HG02678 (cell line): ENCODE results near the gene RBM25.
"Not testable (repeated sequence)": the region's sequence is repeated elsewhere in the genome, so short reads cannot be mapped to it uniquely, and the experiment has no call there.

Source experiments
- ATAC-seq: cut with Tn5 transposase; IDR thresholded peaks from one replicate; pipeline ENCODE4 v1.9.1; 2021; ENCODE audit warnings: mild to moderate bottlenecking, moderate library complexity; ENCODE audit not compliant: unreplicated experiment

The RBM25 gene

DNA sequence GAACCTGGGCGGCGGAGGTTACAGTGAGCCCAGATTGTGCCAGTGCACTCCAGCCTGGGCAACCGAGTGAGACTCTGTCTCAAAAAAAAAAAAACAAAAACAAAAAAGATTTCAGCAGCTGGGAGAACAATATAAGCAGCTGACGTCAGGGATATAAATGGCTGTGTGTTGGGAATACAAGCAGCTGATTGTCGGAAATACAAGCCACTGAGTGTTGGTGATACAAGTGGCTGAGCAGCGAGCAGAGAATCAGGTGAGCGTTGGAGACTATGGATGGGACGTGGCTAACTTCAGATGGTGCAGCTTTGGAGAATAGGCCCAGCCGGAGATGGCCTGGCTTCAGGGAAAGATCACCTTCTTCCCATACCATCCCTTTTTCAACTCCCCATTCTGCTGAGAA, 109.9 kb downstream of the RBM25 start:
- ATAC-seq = no peak

DNA sequence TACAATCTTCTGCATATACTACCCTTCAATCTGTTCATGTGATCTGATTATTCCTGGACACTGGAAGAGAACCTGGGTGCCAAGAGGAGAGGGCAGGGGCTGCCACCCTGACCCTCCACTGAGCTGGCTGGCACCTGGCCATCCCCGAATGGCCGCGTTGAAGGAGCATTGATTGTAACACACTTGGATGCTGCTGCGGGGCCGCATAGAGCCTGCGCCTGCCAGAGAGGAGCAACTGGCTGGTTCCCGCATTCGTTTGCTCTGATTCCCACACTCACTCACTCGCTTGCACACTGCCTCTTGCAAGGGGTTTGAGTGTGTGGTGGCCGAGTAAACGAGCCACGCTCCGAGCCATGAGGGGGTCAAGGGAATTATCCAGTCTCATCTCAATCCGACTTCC, 110.4 kb downstream of the RBM25 start:
- ATAC-seq = no peak

DNA sequence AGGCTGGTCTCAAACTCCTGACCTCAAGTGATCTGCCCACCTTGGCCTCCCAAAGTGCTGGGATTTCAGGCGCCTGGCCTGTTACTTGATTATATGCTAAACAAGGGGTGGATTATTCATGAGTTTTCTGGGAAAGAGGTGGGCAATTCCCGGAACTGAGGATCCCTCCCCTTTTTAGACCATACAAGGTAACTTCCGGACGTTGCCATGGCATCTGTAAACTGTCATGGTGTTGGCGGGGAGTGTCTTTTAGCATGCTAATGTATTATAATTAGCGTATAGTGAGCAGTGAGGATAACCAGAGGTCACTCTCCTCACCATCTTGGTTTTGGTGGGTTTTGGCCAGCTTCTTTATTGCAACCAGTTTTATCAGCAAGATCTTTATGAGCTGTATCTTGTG, 111.5 kb downstream of the RBM25 start:
- ATAC-seq = not testable (repeated sequence)

DNA sequence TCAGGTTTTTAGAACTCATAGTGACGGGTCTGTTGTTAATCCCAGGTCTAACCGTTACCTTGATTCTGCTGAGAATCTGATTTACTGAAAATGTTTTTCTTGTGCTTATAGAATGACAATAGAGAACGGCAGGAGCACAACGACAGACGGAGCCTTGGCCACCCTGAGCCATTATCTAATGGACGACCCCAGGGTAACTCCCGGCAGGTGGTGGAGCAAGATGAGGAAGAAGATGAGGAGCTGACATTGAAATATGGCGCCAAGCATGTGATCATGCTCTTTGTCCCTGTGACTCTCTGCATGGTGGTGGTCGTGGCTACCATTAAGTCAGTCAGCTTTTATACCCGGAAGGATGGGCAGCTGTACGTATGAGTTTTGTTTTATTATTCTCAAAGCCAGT, 112.4 kb downstream of the RBM25 start:
- no peak for ATAC-seq

DNA sequence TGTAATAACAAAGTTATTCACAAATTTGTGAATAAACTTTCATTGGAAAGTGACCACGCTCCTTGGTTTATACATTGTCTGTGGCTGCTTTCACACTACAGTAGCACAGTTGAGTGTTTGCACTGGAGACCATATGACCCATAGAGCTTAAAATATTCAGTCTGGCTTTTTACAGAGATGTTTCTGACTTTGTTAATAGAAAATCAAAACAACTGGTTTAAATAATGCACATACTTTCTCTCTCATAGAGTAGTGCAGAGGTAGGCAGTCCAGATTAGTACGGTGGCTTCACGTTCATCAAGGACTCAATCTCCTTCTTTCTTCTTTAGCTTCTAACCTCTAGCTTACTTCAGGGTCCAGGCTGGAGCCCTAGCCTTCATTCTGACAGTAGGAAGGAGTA, 114.2 kb downstream of the RBM25 start:
- ATAC-seq = no peak

DNA sequence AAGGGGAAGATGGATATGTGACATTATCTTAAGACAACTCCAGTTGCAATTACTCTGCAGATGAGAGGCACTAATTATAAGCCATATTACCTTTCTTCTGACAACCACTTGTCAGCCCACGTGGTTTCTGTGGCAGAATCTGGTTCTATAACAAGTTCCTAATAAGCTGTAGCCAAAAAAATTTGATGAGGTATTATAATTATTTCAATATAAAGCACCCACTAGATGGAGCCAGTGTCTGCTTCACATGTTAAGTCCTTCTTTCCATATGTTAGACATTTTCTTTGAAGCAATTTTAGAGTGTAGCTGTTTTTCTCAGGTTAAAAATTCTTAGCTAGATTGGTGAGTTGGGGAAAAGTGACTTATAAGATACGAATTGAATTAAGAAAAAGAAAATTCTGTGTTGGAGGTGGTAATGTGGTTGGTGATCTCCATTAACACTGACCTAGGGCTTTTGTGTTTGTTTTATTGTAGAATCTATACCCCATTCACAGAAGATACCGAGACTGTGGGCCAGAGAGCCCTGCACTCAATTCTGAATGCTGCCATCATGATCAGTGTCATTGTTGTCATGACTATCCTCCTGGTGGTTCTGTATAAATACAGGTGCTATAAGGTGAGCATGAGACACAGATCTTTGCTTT, 114.9 kb downstream of the RBM25 start:
- ATAC-seq = no peak
